ENCODE measurements around the gene LMOD1.

- no peak for TF ChIP-seq EP300 (IDR thresholded peaks at IDR 0.05; ENCODE audit: borderline replicate concordance in 1 of 2, low read depth in 2 of 2, low read length in 2 of 2)
- no peak for TF ChIP-seq POLR2A (IDR thresholded peaks at IDR 0.05; ENCODE audit: control extremely low read depth in 1 of 2, low read depth in 2 of 2, low read length in 2 of 2)
- TF ChIP-seq CHD2 (IDR thresholded peaks at IDR 0.05; ENCODE audit: low read length): no peak
- TF ChIP-seq CTCF (IDR thresholded peaks at IDR 0.05; ENCODE audit: control extremely low read depth in 1 of 3, insufficient read depth in 1 of 3, low read depth in 1 of 3, low read length in 3 of 3): no peak
- TF ChIP-seq YY1 (IDR thresholded peaks at IDR 0.05; ENCODE audit: low read depth, low read length): no peak
- no peak for TF ChIP-seq HDAC2 (IDR thresholded peaks at IDR 0.05; ENCODE audit: borderline replicate concordance in 1 of 2, low read depth in 2 of 2, low read length in 2 of 2)
- TF ChIP-seq E2F6 (IDR thresholded peaks at IDR 0.05): no peak
- no peak for TF ChIP-seq ATF3 (IDR thresholded peaks at IDR 0.05; ENCODE audit: insufficient read depth, low read depth, low read length)
- TF ChIP-seq MAX (IDR thresholded peaks at IDR 0.05): no peak
- TF ChIP-seq RAD21 (IDR thresholded peaks at IDR 0.05 in 1 of 2, conservative IDR thresholded peaks at IDR 0.05 in 1 of 2; ENCODE audit: low read depth in 2 of 2, low read length in 2 of 2): no peak
- TF ChIP-seq EZH2 (IDR thresholded peaks at IDR 0.05; ENCODE audit: low read depth, low read length, severe bottlenecking): no peak
These were observed 6.8 kb downstream of the LMOD1 start for GRCh38 chr1:201939574-201939973.
